ENCODE results near the gene ZCCHC14. TPM values are rescaled to one million over a fixed set of nuclear protein-coding genes. Genes with fewer than 3 reads are reported as not detected.

Gene ZCCHC14
- total RNA-seq, 1 experiment from 2014 or later: 30.3 TPM

DNA sequence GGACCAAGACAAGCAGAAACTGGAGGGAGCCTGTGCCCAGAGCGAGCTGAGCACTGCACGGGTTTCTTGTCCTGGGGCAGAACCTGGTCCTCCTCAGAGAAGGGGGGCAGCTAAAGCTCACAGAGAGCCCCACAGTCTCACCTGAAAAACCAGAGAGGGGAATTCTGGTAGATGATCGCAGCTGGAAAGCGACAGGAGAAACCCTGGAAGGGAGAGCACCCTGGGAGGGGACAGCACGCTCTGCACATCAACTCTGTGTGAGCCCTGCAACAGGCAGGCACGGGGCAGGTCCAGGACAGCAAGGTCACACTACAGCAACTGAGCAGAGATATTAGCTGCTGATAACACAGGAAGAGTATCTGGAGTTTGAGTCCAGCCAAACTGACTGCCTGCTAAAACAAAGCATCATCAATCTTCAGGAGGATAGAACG lies 18.2 kb downstream of the ZCCHC14 start:
- no peak overlapping the region for H3K27ac ChIP-seq (ENCODE audit: low read depth, low read length, poor library complexity, severe bottlenecking)
- no peak overlapping the region for H3K4me3 ChIP-seq (ENCODE audit: low read depth, low read length, poor library complexity, severe bottlenecking)
- intact Hi-C loops (cut with micrococcal nuclease; ENCODE audit: unreplicated experiment): no loop called here
- CTCF ChIA-PET: no interaction called here
- no peaks in the 10 kb centered on the region for H3K36me3 ChIP-seq (ENCODE audit: insufficient read depth, low read length, poor library complexity, severe bottlenecking)
- H3K4me1 ChIP-seq (ENCODE audit: insufficient read depth, low read length, poor library complexity, severe bottlenecking): peaks cover 3% of the 10 kb centered on the region
- no TSS peak for BruUV-seq (replicated peaks)
- H3K27me3 ChIP-seq (replicated peaks; ENCODE audit: insufficient read depth, low read depth, low read length, poor library complexity): no peaks in the 10 kb centered on the region
- no peaks in the 10 kb centered on the region for H3K9me3 ChIP-seq (ENCODE audit: low read depth, low read length, poor library complexity, severe bottlenecking)
- DNase-seq (ENCODE audit: low spot score): no peak
- TF ChIP-seq, protein P1, sequence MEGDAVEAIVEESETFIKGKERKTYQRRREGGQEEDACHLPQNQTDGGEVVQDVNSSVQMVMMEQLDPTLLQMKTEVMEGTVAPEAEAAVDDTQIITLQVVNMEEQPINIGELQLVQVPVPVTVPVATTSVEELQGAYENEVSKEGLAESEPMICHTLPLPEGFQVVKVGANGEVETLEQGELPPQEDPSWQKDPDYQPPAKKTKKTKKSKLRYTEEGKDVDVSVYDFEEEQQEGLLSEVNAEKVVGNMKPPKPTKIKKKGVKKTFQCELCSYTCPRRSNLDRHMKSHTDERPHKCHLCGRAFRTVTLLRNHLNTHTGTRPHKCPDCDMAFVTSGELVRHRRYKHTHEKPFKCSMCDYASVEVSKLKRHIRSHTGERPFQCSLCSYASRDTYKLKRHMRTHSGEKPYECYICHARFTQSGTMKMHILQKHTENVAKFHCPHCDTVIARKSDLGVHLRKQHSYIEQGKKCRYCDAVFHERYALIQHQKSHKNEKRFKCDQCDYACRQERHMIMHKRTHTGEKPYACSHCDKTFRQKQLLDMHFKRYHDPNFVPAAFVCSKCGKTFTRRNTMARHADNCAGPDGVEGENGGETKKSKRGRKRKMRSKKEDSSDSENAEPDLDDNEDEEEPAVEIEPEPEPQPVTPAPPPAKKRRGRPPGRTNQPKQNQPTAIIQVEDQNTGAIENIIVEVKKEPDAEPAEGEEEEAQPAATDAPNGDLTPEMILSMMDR (conservative IDR thresholded peaks at IDR 0.05; ENCODE audit: low read depth, low read length): no peak
- no peak for TF ChIP-seq EZH2 (IDR thresholded peaks at IDR 0.05; ENCODE audit: borderline replicate concordance, low read depth, low read length, poor library complexity, severe bottlenecking)
- POLR2A ChIA-PET (ENCODE audit: low non-redundant PET): no interaction called here

DNA sequence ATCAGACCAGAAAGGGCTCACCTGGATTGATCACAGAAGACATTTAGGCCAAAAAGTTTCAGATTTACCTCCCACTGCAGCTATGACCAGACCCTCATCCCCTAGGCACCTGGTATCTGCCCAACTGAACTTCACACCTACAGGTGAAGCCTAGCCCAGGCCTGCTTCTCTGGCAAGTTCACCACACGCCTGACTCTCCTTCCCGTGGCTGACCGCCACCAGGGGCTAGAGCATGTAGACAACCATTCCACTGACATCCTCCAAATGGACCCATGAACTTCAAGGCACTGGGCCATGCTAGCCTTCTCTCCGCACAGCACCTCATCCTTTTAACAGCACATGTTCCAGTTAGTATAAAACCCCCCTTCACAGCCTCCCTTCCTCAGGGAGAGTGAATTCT lies 18.8 kb downstream of the ZCCHC14 start:
- no TSS peak for BruUV-seq (replicated peaks)
- DNase-seq (ENCODE audit: low spot score): no peak
- no peaks in the 10 kb centered on the region for H3K9me3 ChIP-seq (ENCODE audit: low read depth, low read length, poor library complexity, severe bottlenecking)
- H3K27me3 ChIP-seq (replicated peaks; ENCODE audit: insufficient read depth, low read depth, low read length, poor library complexity): no peaks in the 10 kb centered on the region
- no peak overlapping the region for H3K27ac ChIP-seq (ENCODE audit: low read depth, low read length, poor library complexity, severe bottlenecking)
- POLR2A ChIA-PET (ENCODE audit: low non-redundant PET): no interaction called here
- H3K36me3 ChIP-seq (ENCODE audit: insufficient read depth, low read length, poor library complexity, severe bottlenecking): no peaks in the 10 kb centered on the region
- H3K4me3 ChIP-seq (ENCODE audit: low read depth, low read length, poor library complexity, severe bottlenecking): no peak overlapping the region
- intact Hi-C loops (cut with micrococcal nuclease; ENCODE audit: unreplicated experiment): no loop called here
- no peak for TF ChIP-seq EZH2 (IDR thresholded peaks at IDR 0.05; ENCODE audit: borderline replicate concordance, low read depth, low read length, poor library complexity, severe bottlenecking)
- TF ChIP-seq, protein P1 (conservative IDR thresholded peaks at IDR 0.05; ENCODE audit: low read depth, low read length): no peak
- peaks cover 3% of the 10 kb centered on the region for H3K4me1 ChIP-seq (ENCODE audit: insufficient read depth, low read length, poor library complexity, severe bottlenecking)
- CTCF ChIA-PET: no interaction called here

- DNase-seq (ENCODE audit: low spot score): no peak
- Histone ChIP-seq H3K9me3 (ENCODE audit: low read depth, low read length, poor library complexity, severe bottlenecking) (no peaks in the 10 kb centered on the region), H3K27me3 (replicated peaks; ENCODE audit: insufficient read depth, low read depth, low read length, poor library complexity) (no peaks in the 10 kb centered on the region), H3K4me3 (ENCODE audit: low read depth, low read length, poor library complexity, severe bottlenecking) (no peak overlapping the region), H3K36me3 (ENCODE audit: insufficient read depth, low read length, poor library complexity, severe bottlenecking) (no peaks in the 10 kb centered on the region), H3K4me1 (ENCODE audit: insufficient read depth, low read length, poor library complexity, severe bottlenecking) (peaks cover 3% of the 10 kb centered on the region), H3K27ac (ENCODE audit: low read depth, low read length, poor library complexity, severe bottlenecking) (no peak overlapping the region)
- intact Hi-C loops (cut with micrococcal nuclease; ENCODE audit: unreplicated experiment): no loop called here
- POLR2A ChIA-PET (ENCODE audit: low non-redundant PET): no interaction called here
- CTCF ChIA-PET: no interaction called here
- no TSS peak for BruUV-seq (replicated peaks)
- TF ChIP-seq EZH2 (IDR thresholded peaks at IDR 0.05; ENCODE audit: borderline replicate concordance, low read depth, low read length, poor library complexity, severe bottlenecking): no peak
- TF ChIP-seq, protein P1 (conservative IDR thresholded peaks at IDR 0.05; ENCODE audit: low read depth, low read length): no peak
Measured at GRCh38 chr16:87472935-87473334, 19.9 kb downstream of the ZCCHC14 start.
